Colonic mucosa (tissue), 4 donors: Measurements from ENCODE around the gene TTF1. TPM values are rescaled to one million over a fixed set of nuclear protein-coding genes. Genes with fewer than 3 reads are reported as not detected.

Source experiments
- DNase-seq: peaks from one replicate; pipeline ENCODE4 v3.0.0-alpha.2; 2020
- H3K27ac ChIP-seq: fragments of 200-600 bp; one replicate; pipeline ENCODE4 v1.8.0; 2021
- H3K27me3 ChIP-seq: fragments of 200-600 bp; one replicate; pipeline ENCODE4 v1.8.0; 2021
- H3K36me3 ChIP-seq: fragments of 200-600 bp; one replicate; pipeline ENCODE4 v1.8.0; 2021
- H3K4me1 ChIP-seq: fragments of 200-600 bp; one replicate; pipeline ENCODE4 v1.8.0; 2021; ENCODE audit warnings: mild to moderate bottlenecking
- H3K4me3 ChIP-seq: fragments of 200-600 bp; one replicate; pipeline ENCODE4 v1.8.0; 2021
- H3K9ac ChIP-seq, 2 donors: one replicate each; pipeline ENCODE4 v1.7.0; 2013; ENCODE audit warnings: control low read depth in 2 of 2, low read depth in 2 of 2, low read length in 2 of 2
- H3K9me3 ChIP-seq: fragments of 200-600 bp; one replicate; pipeline ENCODE4 v1.8.0; 2021
- intact Hi-C: fragments of 100-400 bp; cut with DNase I; formaldehyde crosslinking; loops from one replicate; pipeline ENCODE4 v1.14.1; 2022
- total RNA-seq, 2 donors: library from RNA; stranded (reverse); fragmentation: NEBNext Ultra II Directional in 1 of 2; extraction: Animal tissue kit (Norgen Biotek cat#: 25700) in 1 of 2; gene quantifications; one replicate each; pipeline ENCODE4 v1.2.1, GENCODE V29; 2021
- TF ChIP-seq, protein P1 (sequence below): fragments of 200-600 bp; IDR thresholded peaks from one replicate; pipeline ENCODE4 v1.8.0; 2022; ENCODE audit warnings: antibody characterized with exemption, mild to moderate bottlenecking
- donor health status: healthy.
- donor health status: DM: no; HTN: no; CAD: no.
- donor health status: DM: no; HTN: no; CAD: no.

TTF1 gene
- total RNA-seq, 2 donors from 2014 or later, result 11.1 to 11.2 TPM

DNA sequence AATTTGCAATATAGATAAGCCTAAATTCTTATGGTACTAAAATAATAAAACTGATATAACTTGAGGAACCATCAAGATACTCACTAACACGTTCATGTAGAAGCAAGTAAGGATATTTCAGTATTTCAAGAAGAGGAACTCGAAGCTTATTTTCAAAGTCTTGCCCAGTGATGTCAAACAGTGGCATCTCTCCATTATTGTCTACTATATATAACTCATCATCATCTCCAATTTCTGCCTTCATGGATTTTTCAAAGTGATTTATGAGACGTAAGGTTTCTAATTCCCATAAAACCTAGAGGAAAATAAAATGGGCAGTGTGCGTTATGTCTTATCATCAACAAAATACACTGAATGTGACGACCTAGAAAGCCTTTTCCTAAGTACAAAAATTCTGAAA, 60.5 kb downstream of the TTF1 start:
- Histone ChIP-seq H3K9me3 (no peaks in the 10 kb centered on the region), H3K4me1 (no peaks in the 10 kb centered on the region), H3K27ac (no peak overlapping the region), H3K9ac (no peak overlapping the region), H3K36me3 (peaks cover 33% of the 10 kb centered on the region), H3K4me3 (no peak overlapping the region), H3K27me3 (no peaks in the 10 kb centered on the region)
- DNase-seq, result no peak
- intact Hi-C loops, result loop anchor here (10.0 kb wide), 1 partner anchor 61 kb away; no protein-coding TSS in a partner anchor
- TF ChIP-seq, protein P1, sequence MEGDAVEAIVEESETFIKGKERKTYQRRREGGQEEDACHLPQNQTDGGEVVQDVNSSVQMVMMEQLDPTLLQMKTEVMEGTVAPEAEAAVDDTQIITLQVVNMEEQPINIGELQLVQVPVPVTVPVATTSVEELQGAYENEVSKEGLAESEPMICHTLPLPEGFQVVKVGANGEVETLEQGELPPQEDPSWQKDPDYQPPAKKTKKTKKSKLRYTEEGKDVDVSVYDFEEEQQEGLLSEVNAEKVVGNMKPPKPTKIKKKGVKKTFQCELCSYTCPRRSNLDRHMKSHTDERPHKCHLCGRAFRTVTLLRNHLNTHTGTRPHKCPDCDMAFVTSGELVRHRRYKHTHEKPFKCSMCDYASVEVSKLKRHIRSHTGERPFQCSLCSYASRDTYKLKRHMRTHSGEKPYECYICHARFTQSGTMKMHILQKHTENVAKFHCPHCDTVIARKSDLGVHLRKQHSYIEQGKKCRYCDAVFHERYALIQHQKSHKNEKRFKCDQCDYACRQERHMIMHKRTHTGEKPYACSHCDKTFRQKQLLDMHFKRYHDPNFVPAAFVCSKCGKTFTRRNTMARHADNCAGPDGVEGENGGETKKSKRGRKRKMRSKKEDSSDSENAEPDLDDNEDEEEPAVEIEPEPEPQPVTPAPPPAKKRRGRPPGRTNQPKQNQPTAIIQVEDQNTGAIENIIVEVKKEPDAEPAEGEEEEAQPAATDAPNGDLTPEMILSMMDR, result no peak

DNA sequence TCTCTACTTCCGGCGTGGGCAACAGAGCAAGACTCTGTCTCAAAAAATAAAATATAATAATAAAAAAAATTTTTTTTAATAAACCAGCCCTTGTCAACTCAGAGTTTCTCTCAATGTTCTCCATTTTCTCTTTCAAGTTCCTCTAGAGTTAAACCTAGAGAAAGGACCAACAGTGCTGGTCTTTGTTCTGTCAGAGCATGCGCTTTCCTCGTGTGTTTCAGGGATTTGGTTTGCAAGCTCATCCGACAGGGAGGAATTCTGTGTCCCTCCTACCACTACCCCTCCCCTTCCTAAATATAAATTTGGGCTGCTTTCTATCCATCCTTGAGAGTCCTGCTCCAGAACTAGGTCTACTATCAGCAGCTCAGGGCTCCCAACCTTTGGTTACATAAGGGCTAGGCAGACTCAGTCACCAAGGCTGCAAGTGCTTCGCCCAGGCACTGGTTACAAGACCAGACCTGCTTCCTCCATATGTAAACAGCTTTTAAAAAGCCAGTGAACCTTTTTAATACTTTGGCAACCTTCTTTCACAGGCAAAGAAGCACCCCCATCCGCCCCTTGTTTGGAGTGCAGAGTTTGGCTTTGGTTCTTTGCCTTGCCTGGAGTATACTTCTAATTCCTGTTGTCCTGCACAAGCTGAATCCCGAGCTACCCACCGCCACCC, 65.3 kb downstream of the TTF1 start:
- H3K9ac ChIP-seq, result no peak overlapping the region
- no peak overlapping the region for H3K4me3 ChIP-seq
- H3K27me3 ChIP-seq, result no peaks in the 10 kb centered on the region
- H3K27ac ChIP-seq, result no peak overlapping the region
- DNase-seq, result no peak
- TF ChIP-seq, protein P1, result no peak
- no peaks in the 10 kb centered on the region for H3K4me1 ChIP-seq
- intact Hi-C loops, result loop anchor here (10.0 kb wide), 1 partner anchor 57 kb away; no protein-coding TSS in a partner anchor
- no peaks in the 10 kb centered on the region for H3K9me3 ChIP-seq
- peaks cover 41% of the 10 kb centered on the region for H3K36me3 ChIP-seq

DNA sequence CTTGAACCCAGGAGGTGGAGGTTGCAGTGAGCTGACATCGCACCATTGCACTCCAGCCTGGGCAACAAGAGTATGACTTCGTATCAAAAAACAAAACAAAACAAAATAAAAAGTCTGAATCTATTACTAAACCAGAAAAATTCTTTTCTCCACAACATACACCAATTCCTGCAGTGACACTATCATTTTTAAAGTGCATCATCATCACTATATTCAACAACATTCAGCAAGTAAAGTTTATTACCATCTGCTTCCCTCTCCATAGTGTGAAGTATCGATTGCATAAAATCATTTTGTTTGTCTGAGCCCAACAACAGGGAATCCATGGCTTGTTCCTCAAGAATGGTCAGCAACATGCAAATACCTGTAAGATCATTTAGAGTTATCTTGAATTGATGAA, 72.3 kb downstream of the TTF1 start:
- Histone ChIP-seq H3K4me1 (no peaks in the 10 kb centered on the region), H3K9me3 (no peaks in the 10 kb centered on the region), H3K36me3 (peaks cover 43% of the 10 kb centered on the region), H3K4me3 (no peak overlapping the region), H3K27ac (no peak overlapping the region), H3K9ac (no peak overlapping the region), H3K27me3 (no peaks in the 10 kb centered on the region)
- TF ChIP-seq, protein P1, result no peak
- DNase-seq, result no peak
- intact Hi-C loops, result no loop called here

DNA sequence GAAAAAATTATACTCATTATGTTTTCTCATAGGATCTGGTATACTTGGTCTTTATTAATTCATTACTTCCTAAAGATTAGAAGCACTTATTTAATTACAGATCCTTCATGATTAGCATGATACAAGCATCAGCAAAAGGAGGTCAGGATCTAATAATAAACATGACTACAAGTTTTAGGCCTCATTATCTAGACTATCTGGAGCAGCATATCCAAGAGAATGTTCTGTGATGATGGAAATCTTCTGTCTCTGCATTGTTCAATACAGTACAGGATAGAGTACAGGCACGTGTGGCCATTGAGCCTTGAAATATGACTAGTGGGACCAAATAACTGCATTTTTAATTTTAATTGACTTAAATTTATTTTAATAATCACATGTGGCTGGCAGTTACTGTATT, 73.1 kb downstream of the TTF1 start:
- Histone ChIP-seq H3K9me3 (no peaks in the 10 kb centered on the region), H3K27me3 (no peaks in the 10 kb centered on the region), H3K4me3 (no peak overlapping the region), H3K4me1 (no peaks in the 10 kb centered on the region), H3K36me3 (peaks cover 44% of the 10 kb centered on the region), H3K9ac (no peak overlapping the region), H3K27ac (no peak overlapping the region)
- TF ChIP-seq, protein P1, result no peak
- intact Hi-C loops, result no loop called here
- DNase-seq, result no peak

DNA sequence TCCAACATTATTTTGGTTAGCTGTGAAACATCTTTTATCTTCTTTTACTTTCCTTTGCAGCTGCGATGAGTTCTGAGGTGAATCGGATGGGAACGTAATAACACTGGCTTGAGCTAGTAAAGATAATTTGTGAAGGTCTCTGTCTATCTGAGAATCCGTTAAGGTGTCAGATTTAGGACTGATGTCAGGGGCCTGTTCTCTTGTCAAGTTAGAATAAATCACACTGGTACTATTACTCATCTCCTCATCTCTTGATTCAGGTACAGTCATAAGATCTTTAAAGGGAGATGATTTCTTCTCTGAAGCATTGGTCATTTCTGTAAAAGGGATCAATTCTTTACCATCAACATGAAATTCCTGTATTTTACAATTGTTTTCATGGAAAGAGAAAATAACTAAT, 78.1 kb downstream of the TTF1 start:
- H3K4me1 ChIP-seq, result no peaks in the 10 kb centered on the region
- no peak overlapping the region for H3K4me3 ChIP-seq
- H3K9me3 ChIP-seq, result no peaks in the 10 kb centered on the region
- no peak overlapping the region for H3K9ac ChIP-seq
- no peak for DNase-seq
- H3K27ac ChIP-seq, result no peak overlapping the region
- peaks cover 40% of the 10 kb centered on the region for H3K36me3 ChIP-seq
- TF ChIP-seq, protein P1, result no peak
- H3K27me3 ChIP-seq, result no peaks in the 10 kb centered on the region
- intact Hi-C loops, result no loop called here
